ENCODE results near the gene SLC25A13.
"Not testable (repeated sequence)": the region's sequence is repeated elsewhere in the genome, so short reads cannot be mapped to it uniquely, and the experiment has no call there.

Gene SLC25A13

DNA sequence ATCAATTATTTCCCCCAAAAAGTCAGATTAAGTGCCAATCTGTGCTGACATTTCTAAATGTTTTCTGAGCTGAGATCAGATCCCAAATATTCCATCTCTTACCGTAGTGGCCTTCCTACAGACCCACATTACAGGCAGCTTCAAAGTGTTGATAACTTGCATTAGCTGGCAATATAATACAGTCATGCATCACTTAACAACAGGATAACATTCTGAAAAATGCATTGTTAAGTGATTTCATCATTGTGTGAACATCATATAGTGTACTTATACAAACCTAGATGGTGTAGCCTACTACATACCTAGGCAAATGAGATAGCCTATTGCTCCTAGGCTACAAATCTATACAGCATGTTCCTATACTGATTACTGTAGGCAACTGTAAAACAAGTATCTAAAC is 22.4 kb downstream of the SLC25A13 start:
- DNase-seq (ENCODE audit: low read depth in 2 of 2) = no peak

DNA sequence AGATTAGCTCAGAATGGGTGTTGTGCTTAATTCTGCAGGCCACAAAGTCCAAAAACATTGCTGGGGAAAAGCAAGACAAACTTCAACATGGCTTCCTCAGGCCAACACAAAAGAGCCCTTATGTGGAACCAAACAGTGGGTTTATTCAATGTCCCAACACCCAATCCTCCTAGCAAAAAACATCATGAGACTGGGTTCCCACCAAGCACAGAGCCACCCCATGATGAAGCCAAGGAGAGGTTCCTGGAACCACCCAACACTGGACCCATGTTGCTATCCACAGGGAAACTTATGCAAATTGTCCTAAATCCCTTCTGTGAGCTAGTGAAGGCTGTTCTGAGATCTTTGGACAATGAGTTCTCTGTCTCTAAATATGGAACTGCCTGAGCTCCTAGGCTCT is 24.0 kb downstream of the SLC25A13 start:
- no peak for DNase-seq (ENCODE audit: low read depth in 2 of 2)

DNA sequence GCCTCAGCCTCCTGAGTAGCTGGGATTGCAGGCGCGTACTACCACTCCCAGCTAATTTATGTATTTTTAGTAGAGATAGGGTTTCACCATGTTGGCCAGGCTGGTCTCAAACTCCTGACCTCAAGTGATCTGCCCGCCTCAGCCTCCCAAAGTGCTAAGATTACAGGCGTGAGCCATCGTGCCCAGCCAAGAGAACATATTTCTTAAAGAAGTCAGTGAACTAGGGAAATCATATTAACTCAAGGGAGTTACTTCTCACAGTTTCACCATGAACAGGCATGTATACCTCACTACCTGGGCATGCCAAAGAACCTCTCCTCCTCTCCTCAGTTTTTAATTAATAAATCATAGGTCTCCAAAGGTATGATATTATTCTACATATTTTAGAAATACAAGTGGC is 24.5 kb downstream of the SLC25A13 start:
- not testable (repeated sequence) for DNase-seq (ENCODE audit: low read depth in 2 of 2)

DNA sequence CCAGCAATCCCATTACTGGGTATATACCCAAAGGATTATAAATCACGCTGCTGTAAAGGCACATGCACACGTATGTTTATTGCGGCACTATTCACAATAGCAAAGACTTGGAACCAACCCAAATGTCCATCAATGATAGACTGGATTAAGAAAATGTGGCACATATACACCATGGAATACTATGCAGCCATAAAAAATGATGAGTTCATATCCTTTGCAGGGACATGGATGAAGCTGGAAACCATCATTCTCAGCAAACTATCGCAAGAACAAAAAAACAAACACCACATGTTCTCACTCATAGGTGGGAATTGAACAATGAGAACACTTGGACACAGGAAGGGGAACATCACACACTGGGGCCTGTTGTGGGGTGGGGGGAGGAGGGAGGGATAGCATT is 28.0 kb downstream of the SLC25A13 start:
- DNase-seq (ENCODE audit: low read depth in 2 of 2) = not testable (repeated sequence)

DNA sequence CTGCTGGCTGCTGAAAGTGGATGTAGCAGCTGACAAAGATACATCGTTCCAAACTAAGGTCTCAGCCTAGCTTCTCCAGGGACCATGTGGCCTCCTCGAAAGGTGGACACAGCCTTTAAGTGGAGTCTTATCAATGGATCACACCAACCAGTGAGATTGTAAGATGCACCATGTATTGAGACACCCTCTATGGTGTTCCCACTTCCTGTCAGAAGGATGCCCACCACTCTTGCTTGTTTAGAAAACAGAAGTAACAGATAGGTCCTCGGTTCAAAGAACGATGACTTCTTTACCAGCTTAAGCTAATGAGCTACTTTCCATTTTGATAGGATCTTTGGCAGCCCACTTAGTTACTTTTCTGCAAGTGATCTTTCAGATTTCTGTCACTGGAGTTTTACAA is 34.3 kb downstream of the SLC25A13 start:
- DNase-seq (ENCODE audit: low read depth in 2 of 2) = no peak

DNA sequence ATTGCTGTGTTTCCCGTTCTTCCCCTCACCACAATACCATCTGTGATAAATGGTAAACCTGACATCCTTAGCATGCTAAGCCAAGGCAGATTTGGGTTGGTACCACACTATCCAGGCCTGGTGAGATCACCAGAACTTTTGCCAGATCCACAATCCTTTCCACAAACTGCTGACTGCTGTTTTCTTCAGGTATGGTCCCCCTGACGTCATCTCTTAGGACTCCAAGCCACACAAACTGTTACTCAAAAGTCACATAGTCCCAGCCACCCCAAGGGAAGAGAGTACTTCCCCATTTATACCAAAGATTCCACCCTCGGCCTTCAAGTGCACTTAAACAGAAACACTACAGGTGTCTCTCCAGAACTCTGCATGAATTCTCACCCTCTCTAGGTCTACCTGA is 34.8 kb downstream of the SLC25A13 start:
- DNase-seq (ENCODE audit: low read depth in 2 of 2) = no peak

DNA sequence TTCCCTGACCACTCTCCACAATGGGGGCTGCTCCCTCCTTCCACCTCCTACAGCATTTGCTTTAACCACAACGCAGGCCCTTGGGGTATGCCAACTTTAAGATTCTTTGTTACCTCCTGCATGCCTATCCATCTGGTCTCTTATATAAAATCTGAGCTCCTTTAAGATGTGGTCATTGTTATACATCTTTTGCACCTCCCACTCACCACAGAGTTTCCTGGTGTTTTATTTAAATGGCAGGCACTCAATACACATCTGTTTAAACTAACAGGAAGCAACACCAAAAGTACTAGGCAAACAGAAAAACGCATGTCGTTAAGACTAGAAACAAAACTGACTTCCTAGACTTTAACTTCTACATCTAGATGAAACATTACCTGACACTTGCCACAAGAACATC is 36.3 kb downstream of the SLC25A13 start:
- DNase-seq (ENCODE audit: low read depth in 2 of 2) = no peak

DNA sequence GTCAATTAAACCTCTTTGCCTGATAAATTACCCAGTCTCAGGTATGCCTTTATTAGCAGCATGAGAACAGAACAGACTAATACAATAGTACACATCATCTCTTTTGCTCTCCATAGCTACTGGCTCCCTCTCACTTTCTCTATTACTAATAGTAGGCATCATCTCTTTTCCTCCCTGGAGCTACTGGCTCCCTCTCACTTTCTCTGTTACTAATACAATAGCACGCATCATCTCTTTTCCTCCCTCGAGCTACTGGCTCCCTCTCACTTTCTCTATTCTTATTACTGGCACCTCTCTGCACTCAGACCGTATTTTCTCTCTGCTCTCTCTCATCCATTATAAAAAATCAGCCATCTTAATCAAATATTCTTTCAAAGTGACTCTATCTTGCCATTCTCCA is 37.1 kb downstream of the SLC25A13 start:
- DNase-seq (ENCODE audit: low read depth in 2 of 2) = no peak

DNA sequence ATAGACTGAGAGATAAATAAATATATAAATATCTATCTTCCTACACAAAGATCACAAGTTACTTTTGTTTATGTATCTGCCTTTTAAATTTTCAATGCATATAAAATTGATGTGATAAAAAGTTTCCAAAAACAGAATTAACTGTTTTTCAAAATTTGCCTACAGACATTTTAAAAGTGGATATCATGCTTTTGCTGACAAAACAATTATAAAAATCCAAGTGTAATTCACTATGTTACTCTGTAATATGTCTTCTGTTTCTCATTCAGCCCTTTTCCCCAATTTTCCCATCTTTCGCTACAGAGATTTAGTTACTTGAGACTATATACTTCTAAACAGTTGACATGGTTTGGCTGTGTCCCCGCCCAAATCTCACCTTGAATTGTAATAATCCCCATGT is 37.7 kb downstream of the SLC25A13 start:
- no peak for DNase-seq (ENCODE audit: low read depth in 2 of 2)

DNA sequence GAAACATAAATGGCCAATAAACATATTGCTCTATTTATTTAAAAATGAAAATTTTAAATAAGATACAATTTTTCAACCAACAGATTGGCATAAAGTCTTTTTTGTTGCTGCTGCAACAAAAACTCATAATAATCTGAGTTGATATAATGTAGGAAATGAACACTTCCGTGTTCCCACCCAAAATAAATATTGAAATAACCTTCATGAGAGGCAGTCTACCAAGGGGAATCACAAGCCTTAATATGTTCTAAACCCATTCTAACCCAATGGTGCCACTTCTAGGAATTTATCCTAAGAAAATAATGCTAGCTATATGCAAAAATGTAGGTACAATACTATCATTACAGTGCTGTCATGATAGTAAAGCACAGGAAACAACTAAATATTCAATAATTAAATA is 39.1 kb downstream of the SLC25A13 start:
- DNase-seq (ENCODE audit: low read depth in 2 of 2) = no peak

DNA sequence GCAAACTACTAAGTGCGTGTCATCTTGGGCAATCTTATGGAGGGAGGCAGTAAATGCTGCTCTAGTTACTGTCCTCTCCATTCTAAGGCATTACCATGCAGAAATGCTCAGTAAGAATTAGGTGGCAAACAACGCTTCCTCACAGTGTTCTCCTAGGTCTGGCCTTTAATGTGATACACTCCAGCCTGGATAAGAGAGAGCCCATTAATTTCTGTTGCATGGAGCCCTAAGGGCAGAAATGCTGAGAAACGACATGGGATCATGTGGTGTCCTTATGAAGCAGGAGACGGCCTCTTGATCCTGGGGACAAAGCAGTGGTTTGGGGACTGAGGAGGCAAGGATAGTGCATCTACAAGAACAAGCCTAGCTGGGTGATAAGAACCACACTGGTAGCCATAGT is 44.0 kb downstream of the SLC25A13 start:
- DNase-seq (ENCODE audit: low read depth in 2 of 2) = no peak

DNA sequence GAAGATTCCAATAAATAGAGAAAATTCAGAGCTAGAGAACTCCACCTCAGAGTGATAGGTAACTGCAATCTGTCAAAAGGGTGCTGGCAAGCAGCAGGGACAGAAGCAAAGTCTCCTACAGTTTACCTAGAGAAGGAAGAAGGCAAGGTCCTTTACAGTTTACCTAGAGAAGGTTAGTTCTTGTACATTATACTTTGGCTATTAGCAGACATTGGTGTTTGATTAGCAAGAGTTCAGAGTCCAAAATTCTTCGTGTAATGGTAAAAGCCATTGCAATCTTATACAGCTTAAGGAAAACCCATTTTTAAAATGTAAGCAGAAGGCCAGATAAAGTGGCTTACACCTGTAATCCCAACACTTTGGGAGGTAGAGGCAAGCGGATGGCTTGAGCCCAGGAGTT is 45.9 kb downstream of the SLC25A13 start:
- no peak for DNase-seq (ENCODE audit: low read depth in 2 of 2)

DNA sequence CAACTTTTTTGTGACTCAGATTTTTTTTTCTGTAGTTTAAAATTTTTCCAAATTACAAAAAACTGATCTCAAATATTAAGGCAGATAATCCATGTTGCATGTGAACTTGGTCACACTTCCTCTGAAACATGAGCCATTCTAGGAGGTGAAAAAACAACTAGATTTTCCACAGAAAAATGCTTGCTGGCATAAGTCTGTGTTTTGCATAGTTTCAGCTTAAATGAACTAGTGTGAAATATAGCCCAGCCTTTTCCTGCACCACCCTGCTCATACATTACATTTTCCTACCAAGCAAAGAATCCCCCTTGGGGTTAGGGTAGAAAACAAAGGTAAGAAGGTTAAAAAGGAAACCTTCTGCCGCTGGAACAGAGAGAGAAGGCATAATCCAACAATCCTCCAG is 48.2 kb downstream of the SLC25A13 start:
- DNase-seq (ENCODE audit: low read depth in 2 of 2) = no peak

DNA sequence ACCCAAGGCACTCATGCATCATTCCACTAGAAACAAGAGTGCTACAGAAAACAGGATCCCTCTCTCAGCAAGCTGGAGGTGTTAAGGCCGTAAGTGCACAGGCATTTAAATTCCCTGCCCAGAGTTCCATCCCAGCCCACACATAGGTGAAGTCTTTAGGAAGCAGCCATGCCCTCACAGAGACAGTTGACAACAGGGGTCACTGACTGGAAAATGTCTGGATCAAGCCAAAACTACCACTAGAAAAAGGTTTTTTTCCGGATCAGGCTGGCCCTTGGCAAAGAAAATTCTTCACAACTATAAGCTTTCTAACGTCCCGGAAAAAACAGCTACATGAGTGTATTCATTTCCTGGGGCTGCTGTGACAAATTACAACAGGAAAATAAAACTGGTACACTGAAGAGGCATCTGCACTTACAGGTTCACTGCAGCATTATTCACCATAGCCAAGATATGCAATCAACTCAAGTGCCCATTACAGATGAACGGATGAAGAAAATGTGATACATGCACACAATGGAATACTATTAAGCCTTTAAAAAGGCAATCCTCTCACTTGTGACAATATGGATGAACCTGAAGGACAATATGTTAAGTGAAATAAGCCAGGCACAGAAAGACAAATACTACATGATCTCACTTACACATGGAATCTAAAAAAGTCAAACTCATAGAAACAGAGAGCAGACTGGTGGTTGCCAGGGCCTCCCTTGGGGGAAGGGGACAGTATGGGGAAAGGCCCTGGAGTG is 52.5 kb downstream of the SLC25A13 start:
- no peak for DNase-seq (ENCODE audit: low read depth in 2 of 2)

DNA sequence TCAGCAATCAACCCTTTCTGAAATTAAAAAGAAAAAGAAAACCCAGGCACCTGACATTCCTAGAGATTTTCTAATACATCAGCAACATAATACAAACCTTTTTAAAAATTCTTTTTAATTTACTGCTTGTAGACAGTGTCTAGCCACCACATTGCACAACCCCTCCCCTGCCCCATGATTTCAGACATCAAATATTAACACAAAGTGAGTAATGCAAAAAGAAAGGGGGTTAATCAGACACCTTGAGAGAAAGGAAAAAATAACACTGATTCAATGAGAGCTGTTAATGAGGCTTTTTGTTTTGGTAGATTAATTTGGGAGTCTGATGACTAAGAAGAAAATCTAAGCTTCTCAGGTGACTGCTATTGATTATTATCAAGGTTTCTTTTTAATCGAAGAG is 55.3 kb downstream of the SLC25A13 start:
- DNase-seq (ENCODE audit: low read depth in 2 of 2) = no peak

DNA sequence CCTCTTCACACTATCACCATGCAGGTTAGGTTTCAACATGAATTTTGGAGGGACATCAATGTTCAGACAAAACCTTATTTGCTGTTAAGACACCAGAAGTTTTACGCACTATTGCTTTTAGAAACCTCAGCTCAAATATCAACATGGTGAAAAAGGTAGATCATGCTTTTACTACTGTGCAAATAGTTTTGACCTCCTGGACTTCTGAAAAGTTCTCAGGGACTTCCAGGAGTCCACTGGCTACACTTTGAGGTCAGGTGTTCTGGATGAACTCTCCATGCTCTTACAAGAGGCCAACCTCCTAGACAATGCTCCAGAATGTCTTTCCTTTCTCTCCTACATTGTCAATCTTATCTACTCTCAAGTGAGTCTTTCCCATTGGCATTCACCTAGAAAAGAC is 55.9 kb downstream of the SLC25A13 start:
- DNase-seq (ENCODE audit: low read depth in 2 of 2) = no peak

DNA sequence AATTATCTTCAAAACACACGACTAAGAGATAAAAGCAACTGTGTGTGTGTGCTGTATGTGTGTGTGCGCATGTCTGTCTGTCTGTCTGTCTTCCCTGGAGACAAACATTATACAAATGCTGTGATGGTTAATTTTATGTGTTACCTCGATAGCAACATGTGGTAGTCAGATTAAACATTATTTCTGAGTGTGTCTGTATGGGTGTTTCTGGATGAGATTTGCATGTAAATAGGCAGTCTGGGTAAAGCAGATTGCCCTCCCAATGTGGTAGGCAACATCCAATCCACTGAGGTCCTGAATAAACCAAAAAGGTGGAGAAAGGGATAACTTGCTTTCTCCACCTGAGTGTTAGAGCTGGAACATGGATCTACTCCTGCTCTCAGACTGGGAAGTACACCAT is 67.9 kb downstream of the SLC25A13 start:
- DNase-seq (ENCODE audit: low read depth in 2 of 2) = no peak

DNA sequence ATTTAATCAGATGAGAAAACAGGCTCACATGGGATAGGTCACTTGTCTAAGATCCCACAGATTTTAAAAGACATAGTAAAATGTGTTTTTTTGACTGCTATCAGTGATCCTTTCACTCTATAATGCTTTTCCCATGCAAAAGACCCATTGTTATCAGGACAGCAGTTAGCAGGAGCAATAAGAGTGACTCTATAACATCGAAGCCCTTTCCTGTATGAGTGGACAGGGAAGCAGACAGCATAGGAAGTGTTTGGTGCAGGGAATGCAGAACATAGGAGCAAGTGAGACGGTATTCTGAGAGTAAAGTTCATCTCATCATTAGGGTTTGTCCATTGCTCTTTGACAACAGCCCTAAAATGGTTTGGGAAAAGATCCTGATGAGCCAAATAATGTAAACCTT is 68.5 kb downstream of the SLC25A13 start:
- DNase-seq (ENCODE audit: low read depth in 2 of 2) = no peak

DNA sequence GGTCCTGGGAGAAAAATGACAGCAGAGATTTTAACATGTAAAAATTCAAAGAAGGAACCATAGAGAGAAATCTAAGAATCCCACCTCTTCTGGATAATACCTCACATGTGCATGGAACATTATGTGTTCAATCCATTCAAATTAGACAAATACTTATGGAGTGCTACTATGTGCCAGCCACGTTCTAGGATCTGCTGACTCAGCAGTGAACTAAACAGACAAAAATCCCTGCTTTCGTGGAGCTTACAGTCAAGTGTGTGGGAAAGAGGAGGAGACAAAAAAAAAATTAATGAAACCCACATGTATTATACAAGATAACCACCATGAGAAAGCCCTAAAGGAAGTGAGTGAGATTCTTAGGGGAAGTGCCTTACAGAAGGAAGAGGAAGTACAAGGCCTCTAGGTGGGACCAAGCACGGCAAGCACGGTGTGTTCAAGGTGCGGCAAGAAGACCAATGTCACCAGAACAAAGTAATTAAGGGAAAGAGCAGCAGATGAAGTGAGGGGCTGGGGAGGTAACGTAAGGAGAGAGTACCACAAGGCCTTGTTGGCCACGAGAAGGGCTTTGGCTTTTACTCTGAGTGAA is 71.0 kb downstream of the SLC25A13 start:
- no peak for DNase-seq (ENCODE audit: low read depth in 2 of 2)

DNA sequence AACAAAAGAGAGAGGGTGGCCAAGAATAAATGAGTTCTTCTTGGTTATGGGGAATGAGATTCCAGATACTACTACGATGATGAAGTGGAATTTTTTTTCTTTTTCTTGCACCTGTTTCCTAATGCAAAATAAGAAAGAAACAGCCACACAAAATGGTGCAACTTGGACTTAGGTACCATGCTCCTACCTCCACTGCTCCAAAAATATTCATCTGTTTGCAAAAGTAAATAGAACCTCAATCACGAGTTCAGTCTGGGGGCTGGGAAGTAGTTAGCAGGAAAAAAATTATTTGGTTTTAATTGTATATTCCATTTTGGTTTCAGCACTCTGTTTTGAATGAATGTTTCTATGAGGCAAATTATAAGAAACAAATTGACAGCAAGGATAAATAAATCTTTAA is 73.5 kb downstream of the SLC25A13 start:
- DNase-seq (ENCODE audit: low read depth in 2 of 2) = no peak

DNA sequence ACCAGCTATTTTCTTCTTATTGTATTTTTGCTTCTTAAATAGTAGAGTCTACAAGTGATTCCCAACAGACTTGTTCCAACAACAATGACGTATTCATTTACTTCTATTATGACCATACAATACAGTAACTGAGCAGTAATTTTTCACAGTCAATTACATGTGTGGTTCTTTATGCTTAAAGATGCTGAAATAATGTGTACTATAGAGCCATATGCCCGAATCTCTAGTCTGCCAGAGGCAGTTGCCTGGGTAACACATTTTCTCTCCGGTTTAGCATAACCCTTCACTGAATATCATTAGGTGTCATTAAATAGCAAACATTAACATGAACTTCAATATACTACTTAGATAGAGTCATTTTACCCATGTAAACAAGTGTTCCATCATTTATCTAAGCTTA is 75.0 kb downstream of the SLC25A13 start:
- DNase-seq (ENCODE audit: low read depth in 2 of 2) = no peak

DNA sequence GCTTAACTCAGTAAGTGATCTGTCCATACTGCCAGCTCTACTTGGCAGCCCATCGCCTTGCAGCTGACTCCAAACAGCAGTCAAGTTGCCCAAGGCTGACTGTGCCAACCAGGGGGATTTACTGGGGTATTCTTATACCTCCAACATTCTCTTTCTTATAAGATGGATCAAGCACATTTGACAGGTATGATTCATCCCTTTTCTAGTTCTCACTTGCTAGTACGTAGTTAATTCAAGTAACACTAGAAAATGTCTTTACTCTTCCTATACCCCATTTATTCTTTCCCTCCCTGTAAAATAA is 77.0 kb downstream of the SLC25A13 start:
- DNase-seq (ENCODE audit: low read depth in 2 of 2) = no peak

DNA sequence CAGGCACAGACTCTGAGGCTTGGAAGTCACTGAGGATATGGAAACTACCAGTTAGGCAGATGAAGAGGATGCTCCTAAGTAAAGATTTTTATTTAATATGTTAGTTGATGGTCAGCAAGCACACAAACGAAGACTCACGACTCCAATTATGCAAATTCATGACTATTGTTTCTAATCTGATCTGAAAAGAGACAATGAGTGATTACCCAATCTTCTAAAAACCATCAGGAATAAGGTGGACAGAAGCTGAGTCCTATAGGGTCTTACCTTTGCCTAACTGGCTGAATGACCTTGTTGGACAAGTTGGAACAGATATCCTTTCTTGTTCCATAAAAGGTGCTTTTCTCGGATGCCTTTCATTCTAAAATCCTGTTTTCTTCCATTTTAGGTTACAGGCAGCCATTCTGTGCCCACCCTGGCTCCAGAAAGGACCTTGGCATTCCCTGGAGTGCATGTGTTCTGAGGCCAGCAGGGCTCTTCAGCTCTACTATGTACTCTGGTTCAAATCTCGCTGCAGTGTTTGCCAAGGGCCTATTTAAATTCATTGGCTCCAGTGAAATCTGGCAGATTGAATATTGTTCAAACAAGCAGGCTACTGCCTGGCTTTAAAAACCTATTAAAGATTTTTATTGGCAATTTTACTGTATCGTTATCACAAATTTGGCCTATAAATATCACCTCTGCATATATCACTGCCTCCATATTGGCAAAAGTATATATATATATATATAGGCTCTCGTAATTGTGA is 77.5 kb downstream of the SLC25A13 start:
- no peak for DNase-seq (ENCODE audit: low read depth in 2 of 2)

Measured in stimulated activated CD4-positive, alpha-beta T cell treated with anti-CD3 and anti-CD28 coated beads, Interleukin-1b, Interleukin-23, amount 100 ng/mL, for 1 hour (primary cell).